H1 (cell line): ENCODE measurements around the gene TGM4. TPM values are rescaled to one million over a fixed set of nuclear protein-coding genes. Genes with fewer than 3 reads are reported as not detected.

ENCODE experiments used
- JUN ChIP-seq: IDR thresholded peaks from 2 replicates; pipeline ENCODE4 v1.6.1; 2011; ENCODE audit warnings: low read depth, mild to moderate bottlenecking, improper control_type of control experiment, low read length
- polyA plus RNA-seq, 7 experiments: library from polyadenylated mRNA; depleted of rRNA in 3 of 7; stranded (reverse) in 5 of 7; unstranded in 2 of 7; fragments of >200 nt in 5 of 7; fragments of 200-250 nt in 2 of 7; gene quantifications; 1 replicate in 5 of 7; 2 replicates in 1 of 7; 4 replicates in 1 of 7; pipeline versions ENCODE4 v1.2.1 to v1.2.3, GENCODE V29; 2011 to 2013; ENCODE audit warnings: missing spikeins in 2 of 7, mixed read lengths in 2 of 7
- total RNA-seq: library from RNA; stranded (reverse); fragmentation: NEBNext Ultra II Directional; extraction: Animal tissue kit (Norgen Biotek cat#: 25700); gene quantifications from 2 replicates; pipeline ENCODE4 v1.2.1, GENCODE V29; 2021
- TF ChIP-seq, protein P1 (sequence below): fragments of 300-600 bp; sonication (generic); IDR thresholded peaks from 2 replicates; pipeline ENCODE4 v1.7.1; 2012; ENCODE audit warnings: low read length, moderate library complexity, mild to moderate bottlenecking, inconsistent platforms; ENCODE audit not compliant: insufficient replicate concordance

The TGM4 gene
- total and polyA plus RNA-seq, 2 of the 8 experiments (the other 6 are each of a cell fraction or from before 2014, with no cell fraction given), result 0.02 TPM; not detected in 1

DNA sequence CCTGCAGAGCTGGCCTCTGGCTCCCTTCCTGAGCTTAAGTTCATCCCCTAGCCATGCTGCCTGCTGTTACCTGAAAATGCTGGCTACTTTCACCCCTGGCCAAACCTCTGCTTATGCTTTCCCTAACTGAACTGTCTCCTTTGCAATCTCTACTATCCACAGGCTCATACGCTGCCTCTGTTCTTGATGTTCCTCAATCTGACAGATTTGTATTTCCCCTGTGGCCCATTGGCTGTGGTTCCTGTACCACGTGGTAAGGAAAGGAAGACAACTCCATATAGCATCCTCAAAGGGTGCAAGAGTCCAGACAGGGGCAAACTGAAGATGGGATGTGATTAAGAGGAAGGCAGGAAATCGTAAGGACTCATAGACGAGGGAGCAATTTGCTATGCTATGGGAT lies 33.2 kb downstream of the TGM4 start (continued):
- TF ChIP-seq, protein P1, sequence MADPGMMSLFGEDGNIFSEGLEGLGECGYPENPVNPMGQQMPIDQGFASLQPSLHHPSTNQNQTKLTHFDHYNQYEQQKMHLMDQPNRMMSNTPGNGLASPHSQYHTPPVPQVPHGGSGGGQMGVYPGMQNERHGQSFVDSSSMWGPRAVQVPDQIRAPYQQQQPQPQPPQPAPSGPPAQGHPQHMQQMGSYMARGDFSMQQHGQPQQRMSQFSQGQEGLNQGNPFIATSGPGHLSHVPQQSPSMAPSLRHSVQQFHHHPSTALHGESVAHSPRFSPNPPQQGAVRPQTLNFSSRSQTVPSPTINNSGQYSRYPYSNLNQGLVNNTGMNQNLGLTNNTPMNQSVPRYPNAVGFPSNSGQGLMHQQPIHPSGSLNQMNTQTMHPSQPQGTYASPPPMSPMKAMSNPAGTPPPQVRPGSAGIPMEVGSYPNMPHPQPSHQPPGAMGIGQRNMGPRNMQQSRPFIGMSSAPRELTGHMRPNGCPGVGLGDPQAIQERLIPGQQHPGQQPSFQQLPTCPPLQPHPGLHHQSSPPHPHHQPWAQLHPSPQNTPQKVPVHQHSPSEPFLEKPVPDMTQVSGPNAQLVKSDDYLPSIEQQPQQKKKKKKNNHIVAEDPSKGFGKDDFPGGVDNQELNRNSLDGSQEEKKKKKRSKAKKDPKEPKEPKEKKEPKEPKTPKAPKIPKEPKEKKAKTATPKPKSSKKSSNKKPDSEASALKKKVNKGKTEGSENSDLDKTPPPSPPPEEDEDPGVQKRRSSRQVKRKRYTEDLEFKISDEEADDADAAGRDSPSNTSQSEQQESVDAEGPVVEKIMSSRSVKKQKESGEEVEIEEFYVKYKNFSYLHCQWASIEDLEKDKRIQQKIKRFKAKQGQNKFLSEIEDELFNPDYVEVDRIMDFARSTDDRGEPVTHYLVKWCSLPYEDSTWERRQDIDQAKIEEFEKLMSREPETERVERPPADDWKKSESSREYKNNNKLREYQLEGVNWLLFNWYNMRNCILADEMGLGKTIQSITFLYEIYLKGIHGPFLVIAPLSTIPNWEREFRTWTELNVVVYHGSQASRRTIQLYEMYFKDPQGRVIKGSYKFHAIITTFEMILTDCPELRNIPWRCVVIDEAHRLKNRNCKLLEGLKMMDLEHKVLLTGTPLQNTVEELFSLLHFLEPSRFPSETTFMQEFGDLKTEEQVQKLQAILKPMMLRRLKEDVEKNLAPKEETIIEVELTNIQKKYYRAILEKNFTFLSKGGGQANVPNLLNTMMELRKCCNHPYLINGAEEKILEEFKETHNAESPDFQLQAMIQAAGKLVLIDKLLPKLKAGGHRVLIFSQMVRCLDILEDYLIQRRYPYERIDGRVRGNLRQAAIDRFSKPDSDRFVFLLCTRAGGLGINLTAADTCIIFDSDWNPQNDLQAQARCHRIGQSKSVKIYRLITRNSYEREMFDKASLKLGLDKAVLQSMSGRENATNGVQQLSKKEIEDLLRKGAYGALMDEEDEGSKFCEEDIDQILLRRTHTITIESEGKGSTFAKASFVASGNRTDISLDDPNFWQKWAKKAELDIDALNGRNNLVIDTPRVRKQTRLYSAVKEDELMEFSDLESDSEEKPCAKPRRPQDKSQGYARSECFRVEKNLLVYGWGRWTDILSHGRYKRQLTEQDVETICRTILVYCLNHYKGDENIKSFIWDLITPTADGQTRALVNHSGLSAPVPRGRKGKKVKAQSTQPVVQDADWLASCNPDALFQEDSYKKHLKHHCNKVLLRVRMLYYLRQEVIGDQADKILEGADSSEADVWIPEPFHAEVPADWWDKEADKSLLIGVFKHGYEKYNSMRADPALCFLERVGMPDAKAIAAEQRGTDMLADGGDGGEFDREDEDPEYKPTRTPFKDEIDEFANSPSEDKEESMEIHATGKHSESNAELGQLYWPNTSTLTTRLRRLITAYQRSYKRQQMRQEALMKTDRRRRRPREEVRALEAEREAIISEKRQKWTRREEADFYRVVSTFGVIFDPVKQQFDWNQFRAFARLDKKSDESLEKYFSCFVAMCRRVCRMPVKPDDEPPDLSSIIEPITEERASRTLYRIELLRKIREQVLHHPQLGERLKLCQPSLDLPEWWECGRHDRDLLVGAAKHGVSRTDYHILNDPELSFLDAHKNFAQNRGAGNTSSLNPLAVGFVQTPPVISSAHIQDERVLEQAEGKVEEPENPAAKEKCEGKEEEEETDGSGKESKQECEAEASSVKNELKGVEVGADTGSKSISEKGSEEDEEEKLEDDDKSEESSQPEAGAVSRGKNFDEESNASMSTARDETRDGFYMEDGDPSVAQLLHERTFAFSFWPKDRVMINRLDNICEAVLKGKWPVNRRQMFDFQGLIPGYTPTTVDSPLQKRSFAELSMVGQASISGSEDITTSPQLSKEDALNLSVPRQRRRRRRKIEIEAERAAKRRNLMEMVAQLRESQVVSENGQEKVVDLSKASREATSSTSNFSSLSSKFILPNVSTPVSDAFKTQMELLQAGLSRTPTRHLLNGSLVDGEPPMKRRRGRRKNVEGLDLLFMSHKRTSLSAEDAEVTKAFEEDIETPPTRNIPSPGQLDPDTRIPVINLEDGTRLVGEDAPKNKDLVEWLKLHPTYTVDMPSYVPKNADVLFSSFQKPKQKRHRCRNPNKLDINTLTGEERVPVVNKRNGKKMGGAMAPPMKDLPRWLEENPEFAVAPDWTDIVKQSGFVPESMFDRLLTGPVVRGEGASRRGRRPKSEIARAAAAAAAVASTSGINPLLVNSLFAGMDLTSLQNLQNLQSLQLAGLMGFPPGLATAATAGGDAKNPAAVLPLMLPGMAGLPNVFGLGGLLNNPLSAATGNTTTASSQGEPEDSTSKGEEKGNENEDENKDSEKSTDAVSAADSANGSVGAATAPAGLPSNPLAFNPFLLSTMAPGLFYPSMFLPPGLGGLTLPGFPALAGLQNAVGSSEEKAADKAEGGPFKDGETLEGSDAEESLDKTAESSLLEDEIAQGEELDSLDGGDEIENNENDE, result no peak
- TF ChIP-seq JUN, result no peak
